GM18511 (cell line): ENCODE measurements around the gene ACLY.
"Not testable (repeated sequence)": the region's sequence is repeated elsewhere in the genome, so short reads cannot be mapped to it uniquely, and the experiment has no call there.

Experiments
- ATAC-seq: cut with Tn5 transposase; IDR thresholded peaks from one replicate; pipeline ENCODE4 v1.9.1; 2021; ENCODE audit warnings: mild to moderate bottlenecking, moderate library complexity; ENCODE audit not compliant: unreplicated experiment

Gene ACLY

DNA sequence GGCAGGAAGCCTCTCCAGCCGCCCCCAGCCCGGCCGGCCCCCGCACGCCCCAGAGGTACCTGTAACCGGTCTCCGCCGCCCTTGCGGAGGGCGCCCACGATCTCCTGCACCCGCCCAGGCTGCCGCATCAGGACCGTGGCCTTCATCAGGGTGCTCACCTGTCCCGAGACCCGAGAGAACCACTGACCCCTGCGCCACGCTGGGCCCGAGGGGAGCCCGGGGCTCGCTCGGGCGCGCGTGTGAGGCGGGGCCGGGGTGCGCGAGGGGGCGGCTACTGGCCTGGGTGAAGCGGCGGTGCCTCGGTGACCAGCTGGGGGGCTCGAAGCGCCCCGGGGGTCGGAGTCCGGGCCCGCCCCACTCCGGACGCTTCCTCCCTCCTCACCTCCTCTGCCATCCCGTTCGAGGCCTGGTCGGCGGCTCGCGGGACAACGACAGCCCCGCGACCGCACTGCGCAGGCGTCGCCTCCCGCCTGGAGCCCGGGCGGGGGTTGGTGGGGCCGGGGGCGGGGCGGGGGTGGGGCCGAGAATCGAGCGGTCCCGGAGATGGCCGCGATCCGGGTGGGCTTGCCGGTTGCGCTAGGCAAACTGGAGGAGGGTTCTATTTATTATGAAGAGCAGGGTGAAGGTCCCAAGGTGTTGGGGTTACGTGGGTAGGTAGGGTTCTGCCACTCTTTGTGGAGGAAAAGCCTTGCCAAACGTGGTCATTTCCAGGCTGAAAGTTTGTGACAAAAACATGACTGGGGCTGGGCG, 82.8 kb downstream of the ACLY start, which contains the start of gene NT5C3B:
Gene NT5C3B (minus strand): TSS at position 433 of the 750 bp plus-strand sequence. CDS start 39 bp downstream, at position 394.
- no peak for ATAC-seq

GRCh38 chr17:41835214-41835799, 83.4 kb downstream of the ACLY start:
- ATAC-seq = no peak

GRCh38 chr17:41829961-41830360, 88.8 kb downstream of the ACLY start:
- ATAC-seq = not testable (repeated sequence)

DNA sequence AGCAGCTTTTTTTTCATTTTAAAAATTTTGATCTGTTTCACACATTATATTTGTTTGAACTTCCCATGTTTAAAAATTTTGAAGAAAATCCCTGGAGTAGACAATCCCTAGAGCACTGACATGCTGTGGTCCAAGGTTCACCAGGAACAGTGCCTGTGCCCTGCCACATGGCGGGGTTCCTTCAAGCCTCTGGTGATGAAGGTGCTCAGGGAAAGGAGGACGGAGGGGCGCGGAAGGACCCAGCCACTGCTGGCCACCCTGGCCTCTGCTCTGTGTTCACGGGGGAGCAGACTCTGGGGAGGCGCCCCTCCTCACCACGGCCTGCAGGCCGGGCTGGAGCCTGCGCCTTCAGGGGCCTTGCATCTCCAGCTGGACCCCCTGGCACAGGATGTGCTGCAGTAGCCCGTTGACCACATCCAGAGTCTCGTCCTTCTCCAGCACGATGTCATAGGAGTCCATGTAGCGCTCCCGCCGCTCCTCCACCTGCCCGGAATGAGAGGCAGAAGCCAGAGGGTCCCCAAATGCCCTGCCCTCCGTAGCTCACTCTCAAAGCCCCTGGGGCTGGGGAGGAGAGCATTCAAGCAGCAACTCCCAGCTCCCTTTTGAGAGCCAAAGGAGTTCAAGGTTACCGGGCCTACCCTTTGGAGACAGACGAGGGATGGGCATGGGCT, 93.4 kb downstream of the ACLY start:
- no peak for ATAC-seq

- no peak for ATAC-seq
These were observed 94.7 kb downstream of the ACLY start for GRCh38 chr17:41824086-41824485.

DNA sequence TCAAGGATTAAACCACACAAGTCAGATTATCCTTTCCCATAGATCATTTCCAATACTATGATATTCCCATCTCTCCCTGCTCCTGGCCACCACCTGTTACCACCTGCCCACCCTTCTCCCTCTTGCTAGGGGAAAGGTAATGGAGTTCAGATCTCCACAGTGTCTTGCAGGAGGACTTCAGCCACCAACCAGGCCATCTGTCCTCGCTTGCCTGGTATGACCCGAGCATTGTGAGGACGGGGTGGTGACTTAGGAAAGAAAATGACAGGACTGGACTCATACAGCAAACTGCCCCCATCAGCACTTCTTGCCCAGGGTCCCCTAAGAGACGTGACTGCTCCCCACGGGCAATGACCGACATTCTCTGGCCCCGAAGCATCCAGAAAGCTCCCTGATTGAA, 95.2 kb downstream of the ACLY start:
- ATAC-seq = no peak

DNA sequence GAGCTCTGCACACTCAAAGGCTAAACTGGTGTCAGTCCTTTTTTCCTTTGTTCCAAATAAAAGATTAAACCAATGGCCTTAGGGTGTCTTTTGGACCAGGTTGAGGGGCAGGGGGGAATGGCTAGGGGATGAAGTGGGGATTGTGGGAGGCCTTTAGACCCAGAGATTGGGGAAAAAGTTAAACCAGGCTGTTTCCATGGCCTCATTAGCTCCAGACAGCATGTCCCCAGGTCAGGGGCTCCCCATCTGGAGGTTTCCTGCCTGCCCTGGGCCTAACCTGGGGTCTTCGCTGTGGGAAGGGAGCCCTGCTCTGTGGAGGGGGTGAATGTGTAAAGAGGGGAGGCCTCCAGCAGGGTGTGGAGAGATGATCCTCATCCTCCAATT, 95.6 kb downstream of the ACLY start:
- no peak for ATAC-seq

- ATAC-seq = no peak
These were observed 96.3 kb downstream of the ACLY start for GRCh38 chr17:41822216-41823140.

DNA sequence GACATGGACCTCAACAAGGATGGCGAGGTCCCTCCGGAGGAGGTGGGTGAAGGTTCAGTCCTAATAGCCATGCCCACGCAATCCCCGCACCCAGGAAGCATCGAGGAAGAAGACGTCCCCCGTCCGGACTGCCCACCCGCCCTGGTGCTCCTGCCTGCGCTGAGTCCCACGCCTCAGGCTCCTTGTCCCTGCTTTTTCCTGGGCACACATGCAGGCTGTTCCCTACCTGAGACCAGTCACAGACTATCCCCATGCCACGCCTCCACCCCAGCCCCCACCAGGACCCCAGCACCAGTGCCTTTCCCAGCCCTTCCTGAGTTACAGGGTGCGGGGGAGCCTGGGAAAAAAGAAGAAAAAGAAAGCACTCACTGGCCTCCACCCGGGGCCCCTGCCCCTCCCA, 97.0 kb downstream of the ACLY start:
- ATAC-seq = no peak

DNA sequence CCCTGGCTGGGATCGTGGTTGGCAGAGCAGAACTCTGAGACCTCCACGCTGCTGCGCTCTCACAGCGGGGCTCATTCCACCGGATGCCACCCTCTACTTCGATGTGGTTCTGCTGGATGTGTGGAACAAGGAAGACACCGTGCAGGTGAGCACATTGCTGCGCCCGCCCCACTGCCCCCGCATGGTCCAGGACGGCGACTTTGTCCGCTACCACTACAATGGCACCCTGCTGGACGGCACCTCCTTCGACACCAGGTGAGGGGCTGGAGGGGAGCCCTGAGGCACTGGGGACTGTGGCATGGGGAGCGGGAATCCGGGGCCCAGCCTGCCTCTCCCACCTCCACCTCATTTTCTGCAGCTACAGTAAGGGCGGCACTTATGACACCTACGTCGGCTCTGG, 100.7 kb downstream of the ACLY start:
- no peak for ATAC-seq
